Measurements from ENCODE around the gene CNIH3. TPM values are rescaled to one million over a fixed set of nuclear protein-coding genes. Genes with fewer than 3 reads are reported as not detected.

CNIH3 gene
- total RNA-seq, 4 donors from 2014 or later, result 1.9 to 7.0 (median 4.0) TPM

GRCh38 chr1:224762701-224763100, 146.6 kb downstream of the CNIH3 start:
- H3K27me3 ChIP-seq, result no peaks in the 10 kb centered on the region
- no peak for TF ChIP-seq POLR2A (IDR thresholded peaks at IDR 0.05)
- TF ChIP-seq, protein P1, sequence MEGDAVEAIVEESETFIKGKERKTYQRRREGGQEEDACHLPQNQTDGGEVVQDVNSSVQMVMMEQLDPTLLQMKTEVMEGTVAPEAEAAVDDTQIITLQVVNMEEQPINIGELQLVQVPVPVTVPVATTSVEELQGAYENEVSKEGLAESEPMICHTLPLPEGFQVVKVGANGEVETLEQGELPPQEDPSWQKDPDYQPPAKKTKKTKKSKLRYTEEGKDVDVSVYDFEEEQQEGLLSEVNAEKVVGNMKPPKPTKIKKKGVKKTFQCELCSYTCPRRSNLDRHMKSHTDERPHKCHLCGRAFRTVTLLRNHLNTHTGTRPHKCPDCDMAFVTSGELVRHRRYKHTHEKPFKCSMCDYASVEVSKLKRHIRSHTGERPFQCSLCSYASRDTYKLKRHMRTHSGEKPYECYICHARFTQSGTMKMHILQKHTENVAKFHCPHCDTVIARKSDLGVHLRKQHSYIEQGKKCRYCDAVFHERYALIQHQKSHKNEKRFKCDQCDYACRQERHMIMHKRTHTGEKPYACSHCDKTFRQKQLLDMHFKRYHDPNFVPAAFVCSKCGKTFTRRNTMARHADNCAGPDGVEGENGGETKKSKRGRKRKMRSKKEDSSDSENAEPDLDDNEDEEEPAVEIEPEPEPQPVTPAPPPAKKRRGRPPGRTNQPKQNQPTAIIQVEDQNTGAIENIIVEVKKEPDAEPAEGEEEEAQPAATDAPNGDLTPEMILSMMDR (IDR thresholded peaks at IDR 0.05), result no peak
- no peak for DNase-seq
- no peak overlapping the region for H3K4me3 ChIP-seq (replicated peaks in 1 of 3)
- H3K4me1 ChIP-seq, result no peaks in the 10 kb centered on the region
- H3K27ac ChIP-seq, result no peak overlapping the region
- 85 to 91% methylated on average over 3 of the region's 3 CpGs for WGBS, 2 donors
- intact Hi-C loops (cut with DNase I), result no loop called here
- H3K9me3 ChIP-seq, result no peaks in the 10 kb centered on the region
- H3K36me3 ChIP-seq, result no peaks in the 10 kb centered on the region

GRCh38 chr1:224763126-224763775, 147.1 kb downstream of the CNIH3 start:
- Histone ChIP-seq H3K27me3 (no peaks in the 10 kb centered on the region), H3K9me3 (no peaks in the 10 kb centered on the region), H3K27ac (no peak overlapping the region), H3K4me1 (no peaks in the 10 kb centered on the region), H3K4me3 (replicated peaks in 1 of 3) (no peak overlapping the region), H3K36me3 (no peaks in the 10 kb centered on the region)
- no peak for DNase-seq
- TF ChIP-seq POLR2A (IDR thresholded peaks at IDR 0.05), result no peak
- TF ChIP-seq, protein P1 (IDR thresholded peaks at IDR 0.05), result no peak
- WGBS, 2 donors, result 78 to 82% methylated on average over 5 of the region's 5 CpGs
- intact Hi-C loops (cut with DNase I), result no loop called here

GRCh38 chr1:224766266-224766665, 150.1 kb downstream of the CNIH3 start:
- H3K9me3 ChIP-seq, result no peaks in the 10 kb centered on the region
- no peak for DNase-seq
- no peak for TF ChIP-seq POLR2A (IDR thresholded peaks at IDR 0.05)
- TF ChIP-seq, protein P1 (IDR thresholded peaks at IDR 0.05), result no peak
- no peaks in the 10 kb centered on the region for H3K27me3 ChIP-seq
- intact Hi-C loops (cut with DNase I), result no loop called here
- no peaks in the 10 kb centered on the region for H3K36me3 ChIP-seq
- no peaks in the 10 kb centered on the region for H3K4me1 ChIP-seq
- WGBS, 2 donors, result 74 to 88% methylated on average over 4 of the region's 4 CpGs
- H3K4me3 ChIP-seq (replicated peaks in 1 of 3), result no peak overlapping the region
- H3K27ac ChIP-seq, result no peak overlapping the region

GRCh38 chr1:224767031-224767430, 150.9 kb downstream of the CNIH3 start:
- no peaks in the 10 kb centered on the region for H3K9me3 ChIP-seq
- H3K36me3 ChIP-seq, result no peaks in the 10 kb centered on the region
- no peak overlapping the region for H3K27ac ChIP-seq
- H3K4me1 ChIP-seq, result no peaks in the 10 kb centered on the region
- H3K4me3 ChIP-seq (replicated peaks in 1 of 3), result no peak overlapping the region
- DNase-seq, result no peak
- 68 to 82% methylated on average over 3 of the region's 3 CpGs for WGBS, 2 donors
- no peak for TF ChIP-seq POLR2A (IDR thresholded peaks at IDR 0.05)
- TF ChIP-seq, protein P1 (IDR thresholded peaks at IDR 0.05), result no peak
- no peaks in the 10 kb centered on the region for H3K27me3 ChIP-seq
- intact Hi-C loops (cut with DNase I), result no loop called here

GRCh38 chr1:224767676-224768075, 151.6 kb downstream of the CNIH3 start:
- no peak for DNase-seq
- Histone ChIP-seq H3K9me3 (no peaks in the 10 kb centered on the region), H3K27ac (no peak overlapping the region), H3K27me3 (no peaks in the 10 kb centered on the region), H3K4me3 (replicated peaks in 1 of 3) (no peak overlapping the region), H3K36me3 (no peaks in the 10 kb centered on the region), H3K4me1 (no peaks in the 10 kb centered on the region)
- WGBS, 2 donors, result 96 to 97% methylated on average over 2 of the region's 2 CpGs
- intact Hi-C loops (cut with DNase I), result no loop called here
- TF ChIP-seq, protein P1 (IDR thresholded peaks at IDR 0.05), result no peak
- TF ChIP-seq POLR2A (IDR thresholded peaks at IDR 0.05), result no peak
